GM18508 (cell line): ENCODE measurements around the gene CPLANE1.

Experiments
- ATAC-seq: cut with Tn5 transposase; IDR thresholded peaks from one replicate; pipeline ENCODE4 v1.9.1; 2021; ENCODE audit warnings: moderate number of reproducible peaks; ENCODE audit not compliant: insufficient read depth, unreplicated experiment

Gene CPLANE1

GRCh38 chr5:37077146-37077545, 172.0 kb downstream of the CPLANE1 start:
- no peak for ATAC-seq

- ATAC-seq: no peak
Measured at GRCh38 chr5:37075399-37075950, 173.7 kb downstream of the CPLANE1 start.

GRCh38 chr5:37071901-37072581, 177.1 kb downstream of the CPLANE1 start:
- no peak for ATAC-seq

GRCh38 chr5:37071487-37071886, 177.7 kb downstream of the CPLANE1 start:
- no peak for ATAC-seq

- ATAC-seq: no peak
Measured at GRCh38 chr5:37064442-37064841, 184.7 kb downstream of the CPLANE1 start.

GRCh38 chr5:37063739-37064138, 185.4 kb downstream of the CPLANE1 start:
- no peak for ATAC-seq

- ATAC-seq: no peak
Measured at GRCh38 chr5:37060030-37060429, 189.1 kb downstream of the CPLANE1 start.

- ATAC-seq: no peak
Measured at GRCh38 chr5:37056762-37057161, 192.4 kb downstream of the CPLANE1 start.
